HepG2 (cell line): Measurements from ENCODE around the gene RPRD1A. TPM values are rescaled to one million over a fixed set of nuclear protein-coding genes. Genes with fewer than 3 reads are reported as not detected.

Source experiments
- ATAC-seq: fragments of 200-7000 bp; cut with Tn5 transposase; 3 replicates; pipeline ENCODE4 v1.9.1; 2020; ENCODE audit warnings: mild to moderate bottlenecking, moderate library complexity
- BruUV-seq: library from RNA; stranded (reverse); fragments of 400-500 nt; replicated peaks from 2 replicates; lab custom pipeline; 2021; lab: Mats Ljungman, UMichigan
- CTCF ChIA-PET: fragments of 300-600 bp; formaldehyde crosslinking; extraction: SDS; loops from one replicate; lab custom pipeline; 2021; ENCODE audit warnings: low total read pairs, inconsistent platforms, low intra/inter-chr PET ratio; lab: Yijun Ruan, JAX
- POLR2A ChIA-PET: fragments of 350-600 bp; sonication (Branson Sonifier 250); formaldehyde crosslinking; loops from one replicate; lab custom pipeline; 2020; ENCODE audit warnings: antibody characterized with exemption, inconsistent platforms; lab: Yijun Ruan, JAX
- DNase-seq: peaks from one replicate; pipeline ENCODE4 v3.0.0-alpha.2; 2015; ENCODE audit warnings: low spot score
- FAIRE-seq: peaks from 3 replicates; lab custom pipeline; 2011; peaks lifted over from hg19 to GRCh38; lab: Jason Lieb, UNC
- H2AFZ ChIP-seq: one replicate; pipeline ENCODE4 v1.6.1; 2011; ENCODE audit warnings: low read length, inconsistent platforms
- H3K27ac ChIP-seq: fragments of 300-600 bp; 3 replicates; pipeline ENCODE4 v1.8.0; 2011; ENCODE audit warnings: mixed run types, mild to moderate bottlenecking, mixed read lengths, low read length, inconsistent platforms; ENCODE audit not compliant: insufficient read depth; ENCODE audit errors: extremely low read length
- H3K27me3 ChIP-seq, 2 experiments: fragments of 200-600 bp in 1 of 2; 2 replicates in 1 of 2; 3 replicates in 1 of 2; pipeline versions ENCODE4 v1.6.0 to v1.8.0; 2011; ENCODE audit warnings: low read length in 2 of 2, mild to moderate bottlenecking in 2 of 2, moderate library complexity in 2 of 2, inconsistent platforms in 1 of 2; ENCODE audit not compliant: insufficient read depth in 2 of 2, control insufficient read depth in 1 of 2
- H3K36me3 ChIP-seq, 2 experiments: fragments of 200-600 bp in 1 of 2; replicated peaks in 1 of 2; 2 replicates in 1 of 2; 3 replicates in 1 of 2; pipeline versions ENCODE4 v1.5.1 to v1.8.0; 2011; ENCODE audit warnings: low read length in 2 of 2, inconsistent platforms in 1 of 2; ENCODE audit not compliant: insufficient read depth in 2 of 2, control insufficient read depth in 1 of 2
- H3K4me1 ChIP-seq: 2 replicates; pipeline ENCODE4 v1.5.1; 2012; ENCODE audit warnings: low read length, inconsistent platforms; ENCODE audit not compliant: insufficient read depth
- H3K4me2 ChIP-seq: 2 replicates; pipeline ENCODE4 v1.6.0; 2011; ENCODE audit warnings: low read depth, low read length, inconsistent platforms
- H3K4me3 ChIP-seq, 3 experiments: fragments of 200-600 bp in 1 of 3; sonication (generic), shearing (Covaris generic) in 1 of 3; replicated peaks in 1 of 3; 2 replicates each; pipeline ENCODE4 v1.5.1; 2011 to 2016; ENCODE audit warnings: low read length in 3 of 3, inconsistent platforms in 2 of 3, low read depth in 2 of 3, mild to moderate bottlenecking in 2 of 3, control low read depth in 1 of 3, mixed read lengths in 1 of 3; ENCODE audit not compliant: insufficient read depth in 1 of 3
- H3K79me2 ChIP-seq: one replicate; pipeline ENCODE4 v1.6.1; 2011; ENCODE audit warnings: low read length, inconsistent platforms; ENCODE audit not compliant: insufficient read depth
- H3K9ac ChIP-seq: 2 replicates; pipeline ENCODE4 v1.6.0; 2011; ENCODE audit warnings: mild to moderate bottlenecking, low read depth, low read length, inconsistent platforms; ENCODE audit not compliant: insufficient read depth
- H3K9me3 ChIP-seq: 2 replicates; pipeline ENCODE4 v1.5.1; 2012; ENCODE audit warnings: mild to moderate bottlenecking, low read length
- H4K20me1 ChIP-seq: 2 replicates; pipeline ENCODE4 v1.6.0; 2011; ENCODE audit warnings: inconsistent platforms, mild to moderate bottlenecking, low read length, moderate library complexity; ENCODE audit not compliant: insufficient read depth
- AFF4 ChIP-seq: sonication (generic); formaldehyde crosslinking; IDR thresholded peaks from 2 replicates; pipeline ENCODE4 v1.4.0; 2020; ENCODE audit warnings: missing genetic modification reagents
- KLF6 ChIP-seq: IDR thresholded peaks from 2 replicates; pipeline ENCODE4 v1.8.0; 2016; ENCODE audit warnings: missing biosample characterization, missing genetic modification reagents
- KLF9 ChIP-seq: IDR thresholded peaks from 2 replicates; pipeline ENCODE4 v1.6.1; 2016; ENCODE audit warnings: low read depth
- RNF2 ChIP-seq: fragments of 450-650 bp; conservative IDR thresholded peaks from 2 replicates; pipeline ENCODE4 v1.6.1; 2016; ENCODE audit warnings: low read depth
- ZFP36 ChIP-seq: fragments of 150-350 bp; IDR thresholded peaks from 2 replicates; pipeline ENCODE4 v1.6.1; 2018; ENCODE audit warnings: borderline replicate concordance, low read length, low read depth; ENCODE audit not compliant: partially characterized antibody
- ZNF225 ChIP-seq: sonication (generic); formaldehyde crosslinking; IDR thresholded peaks from 2 replicates; pipeline ENCODE4 v1.4.0; 2020; ENCODE audit warnings: mild to moderate bottlenecking, missing genetic modification reagents
- ZNF234 ChIP-seq: sonication (generic); formaldehyde crosslinking; conservative IDR thresholded peaks from 2 replicates; pipeline ENCODE4 v1.5.1; 2020; ENCODE audit warnings: mild to moderate bottlenecking, missing genetic modification reagents
- WGBS: methylation state at CpG from one replicate; pipeline ENCODE4 v1.1.6; 2017; ENCODE audit warnings: low lambda C conversion rate; 5-methylcytosine and 5-hydroxymethylcytosine counted together
- in situ Hi-C: cut with HindIII; loops from 2 replicates; pipeline ENCODE4 v1.10.0; 2017; ENCODE audit warnings: low pct_unique_long_range_greater_than_20kb; ENCODE audit not compliant: extremely low pct_ligation_motif_present
- intact Hi-C: fragments of 100-400 bp; cut with micrococcal nuclease; formaldehyde crosslinking; loops from one replicate; pipeline ENCODE4 v1.10.0; 2022; ENCODE audit not compliant: unreplicated experiment
- polyA plus RNA-seq, 8 experiments: library from polyadenylated mRNA; depleted of rRNA in 3 of 8; stranded (reverse) in 7 of 8; unstranded in 1 of 8; fragments of >200 nt; fragmentation: Illumina TruSeq in 4 of 8; extraction: Trizol in 4 of 8; gene quantifications; 2 replicates each; pipeline versions ENCODE4 v1.2.1 to v1.2.3, GENCODE V29; 2011 to 2016; ENCODE audit warnings: low read depth in 4 of 8, missing spikeins in 1 of 8, mixed read lengths in 1 of 8; ENCODE audit not compliant: insufficient read depth in 1 of 8
- total RNA-seq, 5 experiments: library from RNA; depleted of rRNA; stranded (reverse); fragments of >200 nt; fragmentation: Illumina TruSeq; extraction: Trizol; gene quantifications; 2 replicates each; pipeline ENCODE4 v1.2.3, GENCODE V29; 2016; ENCODE audit warnings: low read depth in 1 of 5
- TF ChIP-seq, protein P1 (sequence below): sonication (generic); formaldehyde crosslinking; IDR thresholded peaks from 2 replicates; pipeline ENCODE4 v1.5.0; 2020; ENCODE audit warnings: mild to moderate bottlenecking, missing genetic modification reagents

Gene RPRD1A
- total and polyA plus RNA-seq, 2 of the 13 experiments (the other 11 are each of a cell fraction or from before 2014, with no cell fraction given): 42.5 to 78.2 TPM

- in situ Hi-C loops: loop anchor here (25.0 kb wide), 1 partner anchor 569 kb away; the partner anchor contains the start of gene ZNF396
These were observed 111.1 kb downstream of the RPRD1A start for GRCh38 chr18:35956226-35956625.

More at GRCh38 chr18:35956226-35956625, 111.1 kb downstream of the RPRD1A start:
- Histone ChIP-seq H3K9me3 (no peaks in the 10 kb centered on the region), H3K4me1 (no peaks in the 10 kb centered on the region), H3K4me3 (no peak overlapping the region), H3K27me3 (no peaks in the 10 kb centered on the region; a peak in 1 of 5 replicates), H3K79me2 (no peaks in the 10 kb centered on the region), H3K36me3 (no peaks in the 10 kb centered on the region), H2AFZ (no peak overlapping the region), H3K4me2 (no peak overlapping the region), H3K27ac (no peak overlapping the region), H4K20me1 (no peaks in the 10 kb centered on the region), H3K9ac (no peak overlapping the region)
- no peak for FAIRE-seq
- BruUV-seq: no TSS peak
- ChIA-PET POLR2A (no interaction called here), CTCF (no interaction called here)
- DNase-seq: no peak
- ATAC-seq: no peak
- 19% methylated on average over 3 of the region's 3 CpGs for WGBS
- intact Hi-C loops: no loop called here
- TF ChIP-seq ZFP36 (no peak), ZNF234 (CRISPR knock-in tag) (no peak), RNF2 (no peak), ZNF225 (no peak), KLF9 (no peak), AFF4 (CRISPR knock-in tag) (no peak), KLF6 (CRISPR knock-in tag) (no peak)
- TF ChIP-seq, protein P1, sequence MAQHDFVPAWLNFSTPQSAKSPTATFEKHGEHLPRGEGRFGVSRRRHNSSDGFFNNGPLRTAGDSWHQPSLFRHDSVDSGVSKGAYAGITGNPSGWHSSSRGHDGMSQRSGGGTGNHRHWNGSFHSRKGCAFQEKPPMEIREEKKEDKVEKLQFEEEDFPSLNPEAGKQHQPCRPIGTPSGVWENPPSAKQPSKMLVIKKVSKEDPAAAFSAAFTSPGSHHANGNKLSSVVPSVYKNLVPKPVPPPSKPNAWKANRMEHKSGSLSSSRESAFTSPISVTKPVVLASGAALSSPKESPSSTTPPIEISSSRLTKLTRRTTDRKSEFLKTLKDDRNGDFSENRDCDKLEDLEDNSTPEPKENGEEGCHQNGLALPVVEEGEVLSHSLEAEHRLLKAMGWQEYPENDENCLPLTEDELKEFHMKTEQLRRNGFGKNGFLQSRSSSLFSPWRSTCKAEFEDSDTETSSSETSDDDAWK (CRISPR knock-in tag): no peak
